GM21737 (cell line): ENCODE results near the gene CACNA2D3.

ENCODE experiments used
- ATAC-seq: cut with Tn5 transposase; IDR thresholded peaks from one replicate; pipeline ENCODE4 v1.9.1; 2021; ENCODE audit warnings: mild to moderate bottlenecking, moderate library complexity; ENCODE audit not compliant: unreplicated experiment

CACNA2D3 gene

DNA sequence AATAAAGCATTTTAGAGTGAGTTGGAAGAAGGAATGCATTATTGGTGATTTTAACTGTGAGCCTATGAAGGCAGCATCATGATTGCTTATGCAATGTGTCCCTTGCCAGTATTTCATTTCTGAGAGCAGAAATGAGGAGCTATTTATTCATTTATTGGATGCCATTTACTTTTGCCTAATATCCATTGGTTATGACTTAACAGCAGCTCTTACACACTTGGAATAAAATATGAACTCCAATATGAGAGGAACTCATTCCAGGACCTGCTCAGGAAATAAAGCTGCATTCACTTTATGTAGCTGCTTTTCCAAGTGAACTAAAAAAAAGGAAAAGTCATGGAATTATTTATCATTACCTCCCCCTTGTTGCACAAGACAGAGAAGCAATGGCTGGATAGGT lies 525.4 kb downstream of the CACNA2D3 start:
- no peak for ATAC-seq

DNA sequence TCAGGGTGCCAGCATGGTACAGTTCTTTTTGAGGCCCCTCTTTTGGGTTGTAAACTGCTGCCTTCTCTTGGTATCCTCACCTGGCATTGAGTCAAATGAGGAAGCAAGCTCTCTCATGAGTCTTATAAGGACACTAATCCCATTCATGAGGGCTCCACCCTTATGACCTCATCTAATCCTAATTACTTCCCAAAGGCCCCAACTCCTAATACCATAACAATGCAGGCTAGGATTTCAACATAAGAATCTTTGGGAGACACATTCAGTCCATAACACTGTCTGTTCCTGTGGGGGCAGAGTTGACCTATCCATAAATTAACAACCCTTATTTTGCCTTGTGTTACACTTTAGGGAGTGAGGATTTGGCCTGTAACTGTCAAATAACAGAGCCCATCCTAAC lies 527.2 kb downstream of the CACNA2D3 start:
- no peak for ATAC-seq

DNA sequence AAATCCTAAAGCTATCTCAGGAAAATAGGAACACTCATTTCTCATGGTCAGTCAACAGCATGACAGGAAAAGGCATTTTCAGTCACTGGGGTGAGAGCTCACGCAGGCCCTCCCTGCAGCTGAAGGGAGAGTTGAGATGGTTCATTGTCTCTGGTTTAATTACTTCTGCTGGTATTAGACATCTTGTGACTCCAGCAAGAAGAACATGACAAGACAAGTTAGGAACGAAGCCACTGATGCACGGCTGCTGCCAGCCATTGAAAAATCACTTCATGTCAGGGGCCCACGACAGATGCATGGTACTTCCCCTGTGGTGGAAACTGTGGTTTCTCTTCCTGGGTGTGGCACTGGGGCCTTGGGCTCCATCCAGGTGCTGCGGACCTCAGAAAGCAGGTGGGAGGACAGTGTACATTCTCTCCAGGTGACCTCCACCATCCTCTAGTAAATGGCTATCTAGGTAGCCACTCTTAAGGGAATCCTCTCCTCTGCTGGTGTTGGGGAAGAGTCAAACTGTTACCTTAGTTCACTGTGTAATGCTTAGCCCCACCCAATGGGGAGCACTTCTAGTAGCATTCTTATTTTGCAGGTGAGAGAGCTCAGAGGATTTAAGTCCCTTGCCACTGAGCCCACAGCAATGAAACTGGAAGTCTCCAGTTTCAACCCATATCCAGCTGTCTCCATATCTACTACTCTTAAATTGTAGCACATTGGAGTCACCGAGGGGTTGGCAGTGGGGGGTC lies 531.3 kb downstream of the CACNA2D3 start:
- ATAC-seq, result no peak

DNA sequence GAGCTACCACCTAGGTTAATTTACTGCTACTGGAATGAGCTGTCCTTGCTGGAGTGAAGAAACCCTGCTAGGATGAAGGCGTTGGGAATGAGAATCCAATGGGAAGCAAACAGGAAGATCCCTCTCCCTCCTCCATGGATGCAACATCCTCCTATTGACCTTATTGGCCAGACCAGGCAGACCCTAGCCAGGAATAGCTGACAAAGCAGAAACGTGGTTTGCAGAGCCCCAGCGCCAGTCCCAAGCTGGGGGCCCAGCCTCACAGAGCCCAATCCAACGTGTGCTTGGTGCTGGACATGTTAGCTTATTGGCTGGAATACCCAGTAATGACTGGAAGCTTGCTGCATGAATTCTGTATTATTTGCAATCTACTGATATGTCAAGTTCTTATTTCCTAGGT lies 532.4 kb downstream of the CACNA2D3 start:
- no peak for ATAC-seq

DNA sequence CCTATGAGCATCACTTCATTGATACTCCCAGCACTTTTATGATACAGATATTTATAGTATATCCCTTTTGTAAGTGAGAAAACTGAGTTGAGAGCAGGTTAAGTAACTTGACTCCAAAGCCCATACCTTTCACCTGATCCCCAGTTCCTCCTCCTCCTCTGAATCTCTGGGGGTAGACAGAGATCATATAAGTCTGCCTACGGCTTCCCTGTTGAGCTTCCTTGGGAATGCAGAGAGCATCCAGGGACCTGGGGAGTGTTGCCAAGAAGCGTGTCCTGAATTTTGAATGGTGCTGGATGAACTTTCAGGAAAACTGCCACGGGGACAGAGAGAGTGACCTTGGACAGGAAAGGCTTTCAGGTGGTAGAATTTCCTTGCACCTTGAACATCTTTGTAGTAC lies 537.0 kb downstream of the CACNA2D3 start:
- ATAC-seq, result no peak

DNA sequence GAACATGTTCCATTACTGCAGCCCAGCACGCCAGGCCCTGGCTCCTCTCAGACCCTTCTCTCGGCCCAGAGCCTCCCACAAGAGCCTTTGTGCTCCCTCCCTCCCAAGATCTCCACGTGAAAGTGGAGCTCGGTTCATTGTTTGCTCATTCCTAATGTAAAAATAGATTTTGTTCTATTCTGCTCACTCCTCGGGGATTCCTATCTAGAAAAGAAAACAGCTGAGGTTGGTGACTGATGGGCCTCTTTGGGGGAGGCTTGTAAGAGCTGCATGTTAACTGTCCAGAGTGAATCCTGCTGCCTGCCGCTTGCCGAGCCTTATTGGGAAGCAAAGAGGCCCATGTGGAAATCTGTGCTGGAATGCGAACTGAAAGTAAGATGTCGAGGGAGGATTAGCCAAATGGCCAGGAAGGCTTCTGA lies 538.4 kb downstream of the CACNA2D3 start:
- ATAC-seq, result no peak

DNA sequence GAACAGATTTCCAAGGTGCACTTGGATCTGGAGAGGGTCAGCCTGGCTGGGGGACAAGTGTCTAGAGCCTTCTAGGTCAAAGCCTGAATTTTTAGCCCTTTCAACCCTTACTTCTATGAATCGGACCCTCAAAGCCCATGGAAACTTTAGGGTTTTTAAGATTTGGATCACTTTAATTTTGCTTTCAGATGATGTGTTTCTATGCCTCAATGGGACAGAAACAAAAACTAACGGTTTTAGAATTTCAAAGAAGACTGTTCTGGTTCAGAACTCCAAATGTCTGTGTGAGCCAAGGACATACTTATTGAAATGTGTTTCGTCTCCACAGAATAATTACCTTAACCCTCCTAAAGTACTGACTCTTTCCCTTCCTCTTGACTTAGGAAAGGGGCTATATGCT lies 538.8 kb downstream of the CACNA2D3 start:
- no peak for ATAC-seq

DNA sequence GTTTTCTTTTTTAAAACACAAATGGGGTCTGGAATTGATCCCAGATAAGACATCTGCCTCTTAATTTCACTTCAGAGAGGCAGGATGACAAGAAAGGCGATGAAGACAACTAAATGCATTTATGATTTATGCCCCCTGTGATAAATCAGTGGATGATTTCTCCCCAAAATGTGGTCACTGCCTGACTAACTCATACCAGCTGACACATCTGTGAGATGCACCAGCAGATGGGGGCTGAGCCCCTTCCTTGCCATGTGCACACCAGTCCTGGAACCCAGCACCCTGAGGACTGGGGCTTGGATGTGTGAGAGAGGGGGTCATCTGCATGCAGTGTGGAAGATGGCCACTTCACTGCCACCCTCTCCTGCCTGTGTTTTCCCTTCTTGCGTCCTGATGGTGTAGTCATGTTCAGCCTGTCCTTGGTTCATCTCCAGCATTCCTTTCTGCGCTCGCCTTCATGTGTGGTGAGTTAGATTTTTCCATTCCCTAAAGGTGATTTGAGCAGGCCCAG lies 541.2 kb downstream of the CACNA2D3 start:
- no peak for ATAC-seq

DNA sequence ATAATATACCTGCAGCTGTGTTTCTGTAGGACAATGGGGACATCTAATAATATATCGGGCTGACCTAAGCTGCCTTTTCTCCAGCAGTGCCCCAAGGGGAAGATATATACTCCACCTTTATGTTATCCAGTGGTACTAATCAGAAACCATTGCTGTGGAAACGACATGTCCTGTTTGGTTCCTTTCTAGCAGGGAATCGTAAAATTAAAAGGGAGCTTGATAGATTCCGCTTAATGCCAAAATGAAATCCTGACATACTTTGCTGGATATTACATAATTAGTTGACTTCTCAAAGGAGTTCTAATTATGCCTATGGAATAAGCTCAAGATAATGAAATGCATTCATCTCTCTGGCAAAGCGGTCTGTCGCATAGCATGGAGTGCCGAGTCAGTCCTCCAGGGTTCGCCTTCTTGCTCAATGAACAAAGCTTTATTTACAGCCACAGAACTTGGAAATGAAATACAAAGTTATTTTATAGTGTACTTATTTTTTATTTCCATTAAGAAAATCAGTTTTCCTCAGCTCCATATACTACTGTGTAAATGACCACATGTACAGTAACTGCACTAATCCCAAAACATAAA lies 542.8 kb downstream of the CACNA2D3 start:
- ATAC-seq, result no peak

DNA sequence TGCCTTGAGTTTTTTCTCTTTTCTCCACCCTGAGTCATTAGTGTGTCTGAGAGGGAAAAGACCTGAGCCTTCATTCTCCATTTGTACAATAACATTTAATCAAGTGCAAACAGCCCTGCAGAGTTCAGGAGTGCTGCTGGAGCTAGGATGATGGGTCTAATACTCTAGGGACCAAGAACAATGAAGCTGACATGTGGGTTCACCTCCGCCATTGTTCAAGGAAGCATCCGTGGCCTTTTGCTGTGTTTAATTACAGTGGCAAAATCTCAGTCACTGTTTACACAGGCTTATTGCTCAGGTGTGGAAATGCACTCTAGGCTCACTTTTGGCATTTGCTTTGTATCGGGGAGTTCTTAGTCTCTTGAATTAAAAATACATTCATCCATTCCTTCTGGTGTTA lies 545.9 kb downstream of the CACNA2D3 start:
- no peak for ATAC-seq

DNA sequence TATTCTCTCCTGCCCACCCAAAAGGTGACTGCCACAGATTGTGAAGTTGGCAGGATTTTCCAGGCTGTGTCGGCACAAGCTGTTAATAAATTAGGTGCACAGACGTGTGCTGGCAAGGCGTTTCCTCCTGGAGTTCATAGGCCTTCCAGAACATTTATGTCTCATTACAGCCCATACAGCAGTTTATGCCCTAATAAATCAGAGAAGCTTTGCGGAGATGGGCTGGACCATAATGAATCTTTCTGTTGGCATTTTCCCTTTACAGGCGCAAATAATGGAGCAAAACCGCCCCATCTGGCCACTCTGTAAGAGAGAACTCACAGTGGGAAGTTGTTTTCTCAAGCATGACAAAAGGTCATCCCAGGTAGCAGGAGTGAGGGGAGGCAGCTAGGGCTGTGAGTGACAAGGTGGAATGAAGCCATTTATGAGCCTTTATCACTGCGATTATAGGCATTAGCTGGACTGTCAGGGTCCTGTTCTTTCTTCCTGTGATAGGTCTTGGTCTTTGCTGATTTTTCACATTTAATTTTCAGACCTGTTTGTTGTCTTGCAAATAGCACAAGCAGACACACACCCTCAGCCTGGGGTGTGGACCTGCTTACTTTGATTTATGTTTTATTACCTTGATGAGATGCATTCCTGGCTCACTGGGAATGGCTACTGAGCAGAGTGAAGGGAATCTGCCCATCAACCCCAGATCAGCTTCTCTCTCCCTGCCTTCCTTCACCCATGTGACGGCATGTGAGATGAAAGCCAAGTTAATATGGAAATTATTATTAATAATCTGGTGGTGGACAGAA lies 548.0 kb downstream of the CACNA2D3 start:
- ATAC-seq, result no peak

DNA sequence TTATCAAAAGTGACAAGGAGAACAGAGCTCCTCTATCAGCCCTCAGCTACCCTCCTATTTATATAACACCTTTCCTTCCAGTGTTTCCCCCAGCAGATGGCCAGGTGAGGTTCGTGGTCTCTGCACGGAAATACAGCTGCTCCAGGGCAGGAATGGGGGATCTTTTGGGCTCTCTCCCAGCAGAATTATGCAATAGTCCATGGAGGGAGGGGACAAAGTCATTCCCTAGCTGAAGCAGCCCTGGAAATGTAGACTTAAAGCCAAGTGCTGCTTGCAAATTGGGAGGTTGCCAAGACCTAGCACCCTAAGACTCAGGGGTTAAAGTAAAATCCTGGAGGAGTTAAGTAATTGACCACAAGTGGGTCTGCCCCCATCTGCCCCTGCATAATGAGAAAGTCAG lies 549.2 kb downstream of the CACNA2D3 start:
- no peak for ATAC-seq

DNA sequence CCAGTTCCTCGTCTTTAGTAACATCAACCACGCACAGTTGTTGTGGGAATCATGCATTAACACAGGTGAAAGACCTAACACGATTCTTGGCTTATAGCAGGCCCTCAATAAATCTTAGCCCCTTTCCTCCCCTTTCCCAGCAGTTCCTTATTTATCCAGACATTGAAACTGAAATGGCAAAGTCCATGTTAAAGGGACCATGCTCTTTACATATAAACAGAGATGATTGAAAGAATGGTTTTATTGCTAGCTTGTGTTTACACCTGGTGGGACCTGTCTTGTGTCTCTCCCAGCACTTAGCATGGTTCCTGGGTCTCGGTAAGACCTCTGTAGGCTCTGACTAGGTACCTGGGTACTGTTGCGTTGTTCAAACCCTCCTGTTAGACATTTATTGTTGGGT lies 553.7 kb downstream of the CACNA2D3 start:
- no peak for ATAC-seq

DNA sequence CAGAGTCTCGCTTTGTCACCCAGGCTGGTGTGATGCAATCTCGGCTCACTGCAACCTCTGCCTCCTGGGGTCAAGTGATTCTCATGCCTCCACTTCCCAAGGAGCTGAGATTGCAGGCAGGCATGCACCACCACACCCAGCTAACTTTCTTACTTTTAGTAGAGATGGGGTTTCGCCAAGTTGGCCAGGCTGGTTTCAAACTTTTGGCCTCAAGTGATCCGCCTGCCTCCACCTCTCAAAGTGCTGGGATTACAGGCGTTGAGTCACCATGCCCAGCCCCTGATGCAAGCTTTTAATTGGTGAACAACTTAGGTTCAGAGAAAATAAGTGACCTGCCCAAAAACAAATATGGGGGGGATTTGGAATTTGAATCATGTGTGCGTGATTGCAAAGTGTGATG lies 559.4 kb downstream of the CACNA2D3 start:
- no peak for ATAC-seq

DNA sequence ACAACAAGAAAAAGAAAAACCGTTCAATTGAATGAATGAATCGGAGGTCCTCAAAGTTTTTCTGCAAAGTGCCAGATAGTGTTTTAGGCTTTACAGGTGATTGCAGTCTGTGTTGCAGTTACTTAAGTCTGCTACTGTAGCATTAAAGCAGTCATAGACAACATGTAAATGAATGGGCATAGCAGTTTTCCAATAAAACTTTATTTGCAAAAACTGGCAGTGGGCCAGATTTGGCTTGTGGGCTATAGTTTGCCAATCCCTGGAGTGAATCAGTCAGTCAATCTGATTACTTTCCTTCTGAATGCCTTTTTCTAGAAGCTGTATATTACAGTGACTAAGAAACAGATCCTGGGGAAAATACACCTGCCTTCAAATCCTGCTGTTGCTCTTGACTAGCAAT lies 562.9 kb downstream of the CACNA2D3 start:
- no peak for ATAC-seq

DNA sequence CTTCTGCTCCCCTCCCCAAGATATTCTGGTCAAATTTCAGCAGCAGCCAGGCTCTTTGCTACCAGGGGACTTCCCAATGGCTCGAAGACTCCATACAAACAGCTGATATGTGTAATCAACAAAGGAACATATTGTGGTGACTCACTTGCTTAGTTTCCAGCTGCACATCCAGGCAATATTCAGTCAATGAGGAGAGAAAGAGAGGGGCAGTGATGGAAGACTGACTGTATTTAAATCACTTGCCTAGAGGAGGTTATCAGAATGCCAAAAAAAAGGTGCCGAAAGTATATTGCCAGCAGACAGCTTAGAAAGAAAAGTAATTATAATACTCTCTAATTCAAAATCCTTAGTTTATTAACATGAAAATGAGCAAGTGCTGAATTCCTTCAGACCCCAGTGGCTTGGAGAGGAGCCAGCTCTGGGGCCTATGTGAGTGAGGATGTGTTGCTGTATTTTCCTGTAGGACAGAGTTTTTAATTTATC lies 569.0 kb downstream of the CACNA2D3 start:
- no peak for ATAC-seq

DNA sequence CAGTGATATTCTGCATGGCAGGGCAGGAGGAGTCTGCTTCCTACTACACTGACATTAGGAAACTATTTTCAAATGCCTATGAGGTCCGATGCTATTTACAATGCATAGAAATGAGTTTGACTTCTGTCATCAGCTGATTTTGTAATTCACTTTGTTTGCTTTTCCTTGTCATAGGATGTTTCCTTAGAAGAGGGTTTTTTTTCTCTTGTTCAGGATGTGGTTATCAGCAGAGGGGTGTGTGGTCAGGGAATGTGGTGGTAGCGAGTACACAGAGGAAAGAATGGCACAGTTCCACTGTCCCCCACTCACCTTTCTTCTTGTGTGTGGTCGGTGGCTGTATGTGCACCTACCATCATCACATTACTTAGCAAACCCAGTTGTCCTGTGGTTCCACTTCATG lies 574.0 kb downstream of the CACNA2D3 start:
- no peak for ATAC-seq

DNA sequence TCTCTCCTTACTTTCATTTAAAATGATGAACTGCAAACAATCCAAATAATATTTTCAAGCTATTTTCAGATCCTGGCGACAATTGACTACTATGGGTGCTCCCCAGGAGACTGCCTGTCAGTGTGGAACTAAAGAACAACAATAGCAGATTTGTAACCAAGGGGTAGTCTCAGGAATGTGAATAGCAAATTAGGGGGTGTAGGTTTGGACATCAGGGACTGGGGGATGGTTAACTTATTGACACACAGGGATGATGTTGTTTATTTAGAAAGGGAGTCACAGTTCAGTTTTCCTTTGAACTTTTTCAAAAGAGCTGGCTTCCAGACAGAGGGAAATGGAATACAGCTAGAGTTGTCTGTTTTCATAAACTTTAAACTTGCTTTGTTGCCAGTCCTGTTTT lies 575.7 kb downstream of the CACNA2D3 start:
- ATAC-seq, result no peak

DNA sequence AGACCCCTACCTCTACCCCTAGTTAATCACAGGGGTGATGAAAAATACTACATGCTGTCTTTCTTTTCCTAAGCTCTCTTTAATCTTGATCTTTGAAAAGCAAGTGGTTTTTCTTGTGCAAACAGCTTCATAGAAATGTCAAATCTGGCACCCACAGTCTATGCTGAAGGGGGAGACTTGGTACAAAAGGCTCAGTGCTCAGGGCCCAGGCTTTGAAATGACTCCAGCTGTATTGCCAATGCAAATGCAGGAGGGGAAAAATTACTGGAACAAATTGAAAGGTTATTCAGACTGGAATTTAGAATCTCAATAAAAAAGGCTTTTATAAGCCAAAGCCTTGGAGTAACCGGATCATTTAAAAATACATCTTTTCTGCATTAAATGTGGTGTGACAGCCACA lies 581.6 kb downstream of the CACNA2D3 start:
- no peak for ATAC-seq

DNA sequence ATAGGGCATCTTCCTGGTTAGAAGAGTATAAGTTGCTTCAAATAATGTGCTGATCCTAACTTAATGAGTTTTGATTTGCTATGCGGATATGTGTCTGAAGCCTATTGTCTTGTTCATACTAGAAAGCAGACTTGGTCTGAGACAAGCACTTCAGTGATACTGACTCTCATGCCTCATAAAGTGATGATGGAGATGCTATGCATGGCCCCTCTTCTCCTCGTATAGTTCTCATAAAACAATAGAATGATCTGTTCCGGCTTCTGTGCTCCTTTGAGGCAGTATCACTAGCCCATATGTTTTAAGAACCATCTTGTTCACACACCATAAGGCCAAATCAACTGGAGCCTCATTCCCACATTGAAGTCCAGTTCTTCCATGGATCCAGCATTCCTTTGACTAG lies 583.4 kb downstream of the CACNA2D3 start:
- ATAC-seq, result no peak

DNA sequence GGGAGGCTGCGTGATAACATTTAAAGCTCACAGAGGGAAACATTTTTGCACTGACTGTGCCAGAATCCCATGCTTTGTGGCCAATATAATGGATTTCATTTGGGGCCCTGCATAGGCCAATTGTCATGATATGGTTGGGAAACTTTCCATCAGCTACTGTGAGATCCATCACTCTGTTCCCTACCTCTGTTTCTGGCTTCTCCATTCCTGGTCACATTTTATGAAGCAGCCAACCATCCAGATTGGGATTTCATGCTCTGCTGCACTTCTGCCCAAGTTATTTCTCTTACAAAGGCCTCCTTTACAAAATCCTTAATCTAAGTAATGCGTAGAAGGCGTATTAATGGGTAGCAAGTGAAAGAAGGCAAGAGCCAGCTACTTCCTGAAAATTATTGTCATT lies 584.4 kb downstream of the CACNA2D3 start:
- ATAC-seq, result no peak

DNA sequence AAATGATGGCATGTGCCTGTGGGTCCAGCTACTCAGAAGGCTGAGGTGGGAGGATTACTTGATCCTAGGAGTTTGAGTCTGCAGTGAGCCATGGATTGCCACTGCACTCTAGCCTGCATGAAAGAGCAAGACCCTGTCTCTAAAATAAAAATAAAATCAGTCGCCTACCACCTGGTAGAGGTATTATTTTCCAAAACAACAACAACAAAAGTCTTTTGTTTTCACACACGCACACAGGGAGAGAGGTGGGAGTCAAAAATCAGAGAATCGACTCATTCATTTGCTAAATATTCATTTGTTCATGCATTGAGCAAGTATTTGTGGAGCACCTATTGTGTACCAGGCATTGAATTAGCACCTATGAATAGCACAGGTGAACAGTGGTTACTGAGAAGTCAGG lies 587.4 kb downstream of the CACNA2D3 start:
- ATAC-seq, result no peak
